Heart right ventricle (tissue), 16 donors: ENCODE data around the gene PRKRIP1. TPM values are rescaled to one million over a fixed set of nuclear protein-coding genes. Genes with fewer than 3 reads are reported as not detected.
A peak's percentile ranks its signal among the peaks of the same experiment; 100 is the strongest.
"Not testable (repeated sequence)": the region's sequence is repeated elsewhere in the genome, so short reads cannot be mapped to it uniquely, and the experiment has no call there.

Experiments
- ATAC-seq, 8 donors: fragments of 200-7000 bp; cut with Tn5 transposase; one replicate each; pipeline ENCODE4 v1.9.1; 2020; ENCODE audit warnings: mild to moderate bottlenecking in 8 of 8, moderate library complexity in 8 of 8, moderate number of reproducible peaks in 1 of 8
- DNase-seq, 2 donors: peaks; one replicate each; pipeline ENCODE4 v3.0.0-alpha.2; 2020
- H3K27ac ChIP-seq, 10 donors: fragments of 200-600 bp; sonication (generic) in 2 of 10; one replicate each; pipeline versions ENCODE4 v1.5.0 to v1.8.0; 2020 to 2022; ENCODE audit warnings: mild to moderate bottlenecking in 3 of 10
- H3K27me3 ChIP-seq, 7 donors: fragments of 200-600 bp; one replicate each; pipeline ENCODE4 v1.8.0; 2021 to 2022; ENCODE audit warnings: mild to moderate bottlenecking in 2 of 7
- H3K36me3 ChIP-seq, 9 donors: fragments of 200-600 bp; sonication (generic) in 1 of 9; one replicate each; pipeline versions ENCODE4 v1.5.0 to v1.8.0; 2020 to 2022; ENCODE audit warnings: mild to moderate bottlenecking in 2 of 9
- H3K4me1 ChIP-seq, 9 donors: fragments of 200-600 bp; sonication (generic) in 1 of 9; one replicate each; pipeline versions ENCODE4 v1.5.0 to v1.8.0; 2020 to 2022; ENCODE audit warnings: mild to moderate bottlenecking in 4 of 9
- H3K4me3 ChIP-seq, 10 donors: fragments of 200-600 bp; sonication (generic) in 2 of 10; one replicate each; pipeline versions ENCODE4 v1.5.0 to v1.8.0; 2020 to 2022; ENCODE audit warnings: mild to moderate bottlenecking in 7 of 10, moderate library complexity in 2 of 10
- H3K9me3 ChIP-seq, 11 donors: fragments of 200-600 bp in 10 of 11; sonication (generic) in 2 of 11; one replicate each; pipeline versions ENCODE4 v1.5.0 to v1.8.0; 2013 to 2022; ENCODE audit warnings: mild to moderate bottlenecking in 2 of 11, control low read depth in 1 of 11, moderate library complexity in 1 of 11
- WGBS, 2 donors: extraction: QIAGEN DNeasy Blood & Tissue Kit; methylation state at CpG; one replicate each; pipeline ENCODE4 v1.1.7; 2013; ENCODE audit warnings: inconsistent platforms in 1 of 2; 5-methylcytosine and 5-hydroxymethylcytosine counted together
- intact Hi-C, 10 donors: fragments of 100-400 bp; cut with DNase I; formaldehyde crosslinking; loops; one replicate each; pipeline versions ENCODE4 v1.11.1 to v1.14.2; 2022
- long read RNA-seq, 3 donors: library from polyadenylated mRNA; unstranded; transcript quantifications; one replicate each; pipeline ENCODE4 v2.0.0, GENCODE V29; 2020 to 2021
- polyA plus RNA-seq, 2 donors: library from polyadenylated mRNA; stranded (reverse); fragments of 200-250 nt; gene quantifications; one replicate each; pipeline ENCODE4 v1.2.3, GENCODE V29; 2013
- total RNA-seq, 10 donors: library from RNA; stranded (reverse); fragmentation: NEBNext Ultra II Directional in 3 of 10; extraction: Animal tissue kit (Norgen Biotek cat#: 25700) in 3 of 10; gene quantifications; one replicate each; pipeline versions ENCODE4 v1.2.1 to v1.2.4, GENCODE V29; 2021 to 2023
- TF ChIP-seq, protein P1 (sequence below), 9 donors: fragments of 200-600 bp; sonication (generic) in 2 of 9; IDR thresholded peaks; one replicate each; pipeline versions ENCODE4 v1.5.0 to v1.8.0; 2021 to 2022; ENCODE audit warnings: antibody characterized with exemption in 9 of 9, mild to moderate bottlenecking in 5 of 9, moderate library complexity in 1 of 9
- donor health status: Arrhythmogenic right ventricular cardiomyopathy.
- donor health status: ischemic (EF 13 %, LVEDD 7.1; RV severe dilation, severe dysfunction).
- donor health status: healthy with polysubstance abuse.
- donor health status: DM: no; HTN: yes; CAD: no.
- donor health status: DM: no; HTN: no; CAD: no.
- donor health status: ischemic (EF 25% LVEDD 6.9; RV normal size, moderate dysfunction).
- donor health status: ischemic (EF 25% LVEDD 5.7; RV mildly dilated, moderate dysfunction).
- donor health status: healthy.
- donor health status: DM: yes; HTN: yes; CAD: no.
- donor health status: Ischemic cardiomyopathy.
- donor health status: ischemic (EF 35%, LVEDD 5.7; RV mildly dilated, moderate dysfunction).
- donor health status: nonischemic (EF 11% LVEDD 7.7; RV severe dilation, severe dysfunction).
- donor health status: DM: yes; HTN: yes; CAD: no.
- donor health status: PGD.
- donor health status: ischemic (EF 29% LVEDD 5.4; RV normal size, mild dysfunction).
- donor health status: nonischemic (EF 23%, LVEDD 6.1; RV moderate dilation, normal function).

The PRKRIP1 gene
- total RNA-seq (10 to 100 TPM in 9 of 10 donors, 1 to 10 TPM in 1; 7.1 to 14.7 (median 11.3) TPM), polyA plus RNA-seq (10 to 100 TPM; 14.8 to 28.2 TPM)
- long read RNA-seq, donor 1, transcript PRKRIP1-201 (6 exons, 2,159 nt) = major isoform, 11 of 36 reads
- long read RNA-seq, donor 1, transcript PRKRIP1-207 (9 exons, 1,625 nt) = minor isoform, 5 of 36 reads
- long read RNA-seq, donor 1, partial matches to known transcripts = 1 of 36 reads
- long read RNA-seq, donor 1, other reads (novel, unspliced or antisense) = 16 of 36 reads
- long read RNA-seq, donor 2, transcript PRKRIP1-201 (6 exons, 2,159 nt) = major isoform, 13 of 37 reads
- long read RNA-seq, donor 2, partial matches to known transcripts = 0 of 37 reads
- long read RNA-seq, donor 2, other reads (novel, unspliced or antisense) = 18 of 37 reads
- long read RNA-seq, donor 3, transcript PRKRIP1-201 (6 exons, 2,159 nt) = major isoform, 8 of 11 reads
- long read RNA-seq, donor 3, partial matches to known transcripts = 0 of 11 reads
- long read RNA-seq, donor 3, other reads (novel, unspliced or antisense) = 2 of 11 reads

GRCh38 chr7:102395873-102396709 is at the start of gene PRKRIP1:
Gene PRKRIP1 (plus strand): TSS chr7:102396363. CDS start chr7:102396412, 49 bp downstream.
- H3K36me3 ChIP-seq = peaks cover 0 to 57% (median 20%) of the 10 kb centered on the region in 9 donors
- H3K27me3 ChIP-seq = no peaks in the 10 kb centered on the region
- TF ChIP-seq, protein P1, sequence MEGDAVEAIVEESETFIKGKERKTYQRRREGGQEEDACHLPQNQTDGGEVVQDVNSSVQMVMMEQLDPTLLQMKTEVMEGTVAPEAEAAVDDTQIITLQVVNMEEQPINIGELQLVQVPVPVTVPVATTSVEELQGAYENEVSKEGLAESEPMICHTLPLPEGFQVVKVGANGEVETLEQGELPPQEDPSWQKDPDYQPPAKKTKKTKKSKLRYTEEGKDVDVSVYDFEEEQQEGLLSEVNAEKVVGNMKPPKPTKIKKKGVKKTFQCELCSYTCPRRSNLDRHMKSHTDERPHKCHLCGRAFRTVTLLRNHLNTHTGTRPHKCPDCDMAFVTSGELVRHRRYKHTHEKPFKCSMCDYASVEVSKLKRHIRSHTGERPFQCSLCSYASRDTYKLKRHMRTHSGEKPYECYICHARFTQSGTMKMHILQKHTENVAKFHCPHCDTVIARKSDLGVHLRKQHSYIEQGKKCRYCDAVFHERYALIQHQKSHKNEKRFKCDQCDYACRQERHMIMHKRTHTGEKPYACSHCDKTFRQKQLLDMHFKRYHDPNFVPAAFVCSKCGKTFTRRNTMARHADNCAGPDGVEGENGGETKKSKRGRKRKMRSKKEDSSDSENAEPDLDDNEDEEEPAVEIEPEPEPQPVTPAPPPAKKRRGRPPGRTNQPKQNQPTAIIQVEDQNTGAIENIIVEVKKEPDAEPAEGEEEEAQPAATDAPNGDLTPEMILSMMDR (IDR thresholded peaks at IDR 0.05) = no peak
- DNase-seq (peak; percentile 73 to 88), ATAC-seq (peak; percentile 90 to 96 (median 94))
- peak within 1 kb of the TSS; percentile 76 to 99 (median 96) for H3K4me3 ChIP-seq
- H3K27ac ChIP-seq = peak within 1 kb of the TSS; percentile 43 to 94 (median 87)
- peaks cover 0 to 17% (median 14%) of the 10 kb centered on the region in 9 donors for H3K4me1 ChIP-seq
- H3K9me3 ChIP-seq = no peaks in the 10 kb centered on the region
- WGBS, 2 donors = 0% methylated on average over 53 to 57 of the region's 59 CpGs
- intact Hi-C loops = loop anchor here in 1 of 10 donors (10.0 kb wide), 1 partner anchor 851 kb away; no protein-coding TSS in a partner anchor

DNA sequence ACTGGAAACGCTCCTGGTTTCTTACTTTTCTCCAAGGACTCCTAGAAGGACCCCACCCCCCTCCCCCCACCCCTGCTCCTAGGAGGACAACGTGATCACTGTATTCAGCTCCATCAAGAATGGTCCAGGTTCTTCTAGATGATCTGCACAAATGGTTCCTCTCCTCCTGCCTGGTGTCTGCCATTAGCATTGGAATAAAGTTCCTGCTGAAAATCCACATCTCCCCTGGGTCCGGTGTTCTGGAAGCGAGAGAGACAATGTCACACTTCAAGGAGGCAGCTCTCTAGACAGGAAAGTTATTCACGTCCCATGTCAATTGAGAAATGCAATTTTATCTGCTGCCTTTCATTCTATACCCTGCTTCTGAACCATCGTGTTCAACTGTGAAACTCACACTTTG is 49.2 kb upstream of the PRKRIP1 start:
- 82 to 83% methylated on average over 2 of the region's 6 CpGs for WGBS, 2 donors
- intact Hi-C loops, DNase-seq, H3K9me3 ChIP-seq, H3K27ac ChIP-seq, ATAC-seq, H3K36me3 ChIP-seq, H3K4me3 ChIP-seq, H3K27me3 ChIP-seq, H3K4me1 ChIP-seq: not testable (repeated sequence)

DNA sequence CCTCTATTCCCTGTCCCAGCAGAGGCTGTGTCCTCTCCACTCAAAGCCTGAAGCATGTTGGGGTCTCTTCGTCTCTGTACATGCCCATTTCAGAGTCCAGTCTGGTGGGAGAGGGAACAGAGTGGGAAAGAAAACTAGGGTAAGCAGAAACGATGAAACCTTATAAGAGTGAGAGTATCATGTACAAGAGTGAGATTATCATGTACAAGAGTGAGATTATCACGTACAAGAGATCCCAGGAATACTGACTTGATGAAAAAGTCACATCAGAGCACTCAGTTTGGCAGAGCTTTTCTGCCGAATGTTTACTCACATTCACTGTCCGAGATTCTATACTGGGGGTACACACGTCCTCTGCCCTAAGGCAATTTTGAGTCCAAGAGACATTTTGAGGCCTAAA is 39.8 kb upstream of the PRKRIP1 start, which contains the start of gene SPDYE6:
SPDYE6 (minus strand) TSS at position 101 of the 400 bp plus-strand sequence. CDS start 421 bp downstream, outside the sequence.
- ATAC-seq, H3K9me3 ChIP-seq, H3K36me3 ChIP-seq, H3K4me3 ChIP-seq, intact Hi-C loops, DNase-seq, H3K27me3 ChIP-seq, H3K4me1 ChIP-seq, H3K27ac ChIP-seq: not testable (repeated sequence)
- no CpG with 5 or more reads among the region's 6 CpGs for WGBS, 2 donors

DNA sequence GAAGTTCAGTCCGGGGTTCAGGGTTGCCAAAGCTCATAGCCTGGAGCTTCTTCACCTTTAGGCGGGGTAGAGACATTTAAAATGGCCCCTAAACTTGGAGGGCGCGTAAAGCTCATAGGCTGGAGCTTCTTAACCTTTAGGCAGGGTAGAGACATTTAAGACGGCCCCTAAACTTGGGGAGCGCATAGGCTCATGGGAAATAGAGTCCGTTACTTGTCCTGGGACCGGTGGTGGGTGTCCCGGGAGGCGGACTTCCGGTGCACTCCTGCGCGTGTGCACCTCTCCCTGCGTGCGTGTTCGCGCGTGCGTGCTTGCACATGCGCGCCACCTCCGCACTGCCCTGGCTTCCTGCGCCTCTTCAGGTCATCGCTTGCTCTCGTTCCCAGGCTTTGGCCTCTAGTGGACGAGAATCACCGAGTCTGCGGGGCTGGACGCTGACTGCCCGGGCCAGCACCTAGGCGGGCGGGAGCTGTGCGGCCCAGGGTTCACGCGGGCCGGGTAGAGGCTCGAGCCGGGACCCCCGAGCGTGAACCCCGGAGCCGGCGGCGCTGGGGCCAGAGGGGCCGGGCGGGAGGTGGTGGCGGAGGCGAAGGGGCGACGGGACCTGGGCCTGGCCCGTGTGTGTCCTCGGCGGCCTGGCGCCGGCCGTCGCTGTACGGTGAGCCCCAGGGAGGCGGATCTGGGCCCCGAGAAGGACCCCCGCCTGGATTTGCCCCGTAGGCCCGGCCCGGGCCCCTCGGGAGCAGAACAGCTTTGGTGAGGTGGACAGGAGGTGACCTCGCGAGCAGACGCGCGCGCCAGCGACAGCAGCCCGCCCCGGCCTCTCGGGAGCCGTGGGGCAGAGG is 32.4 kb upstream of the PRKRIP1 start:
- TF ChIP-seq, protein P1 (IDR thresholded peaks at IDR 0.05) = peak in 4 of 9 donors; percentile 21 to 45 (median 38)

DNA sequence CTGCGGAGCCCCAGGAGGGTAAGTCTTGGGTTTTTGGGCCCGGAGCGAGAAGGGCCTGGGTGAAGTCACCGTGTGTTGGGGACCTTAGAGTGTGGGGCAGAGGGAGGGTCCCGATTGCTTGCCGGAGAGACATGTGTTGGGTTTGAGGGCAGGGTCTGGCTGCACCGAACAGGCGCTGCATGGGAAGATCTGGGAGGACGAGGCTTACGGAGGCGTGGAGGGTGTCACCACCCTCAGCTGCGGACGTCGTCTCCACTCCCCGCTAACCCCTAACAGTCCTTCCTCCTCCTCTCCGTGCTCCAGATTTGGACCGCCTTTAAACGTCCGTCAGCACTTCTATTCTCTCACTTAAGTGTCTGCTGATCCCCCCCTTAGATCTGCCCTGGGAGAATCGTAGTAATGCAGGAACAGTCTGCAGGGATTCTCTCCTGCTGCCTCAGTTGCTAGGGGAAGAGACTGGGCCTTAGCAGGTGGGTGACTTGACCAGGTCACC is 31.7 kb upstream of the PRKRIP1 start:
- DNase-seq = peak in 1 of 2 donors; percentile 12
- ATAC-seq, H3K4me1 ChIP-seq, H3K9me3 ChIP-seq, intact Hi-C loops, H3K27me3 ChIP-seq: not testable (repeated sequence)
- 0% methylated on average over 15 to 16 of the region's 20 CpGs for WGBS, 2 donors
- peak overlapping the region; percentile 79 to 91 (median 84) for H3K4me3 ChIP-seq
- H3K36me3 ChIP-seq = peaks cover 0 to 20% (median 7%) of the 10 kb centered on the region in 9 donors
- H3K27ac ChIP-seq = peak overlapping the region in 9 of 10 donors; percentile 92 to 96 (median 94)

More for the DNA sequence above, 32.4 kb upstream of the PRKRIP1 start:
- H3K4me1 ChIP-seq, H3K9me3 ChIP-seq, intact Hi-C loops, H3K27me3 ChIP-seq: not testable (repeated sequence)
- ATAC-seq (peak; percentile 100), DNase-seq (peak; percentile 94 to 97)
- Histone ChIP-seq H3K27ac (peak overlapping the region; percentile 72 to 96 (median 94)), H3K36me3 (peaks cover 0 to 20% (median 7%) of the 10 kb centered on the region in 9 donors), H3K4me3 (peak overlapping the region; percentile 79 to 91 (median 84))
- 0% methylated on average over 61 to 76 of the region's 76 CpGs for WGBS, 2 donors

- H3K27ac ChIP-seq, ATAC-seq, DNase-seq, intact Hi-C loops, H3K4me1 ChIP-seq, H3K9me3 ChIP-seq, H3K27me3 ChIP-seq: not testable (repeated sequence)
- 56 to 68% methylated on average over 7 of the region's 7 CpGs for WGBS, 2 donors
- Histone ChIP-seq H3K4me3 (peak overlapping the region in 3 of 10 donors; percentile 20 to 81 (median 79)), H3K36me3 (peaks cover 0 to 27% (median 7%) of the 10 kb centered on the region in 9 donors)
Observed at GRCh38 chr7:102365390-102365789, 30.8 kb upstream of the PRKRIP1 start.

GRCh38 chr7:102370038-102370437 is 26.1 kb upstream of the PRKRIP1 start:
- H3K4me3 ChIP-seq, intact Hi-C loops, H3K27ac ChIP-seq, H3K4me1 ChIP-seq, H3K27me3 ChIP-seq, ATAC-seq, DNase-seq: not testable (repeated sequence)
- H3K9me3 ChIP-seq = peaks cover 0 to 11% (median 0%) of the 10 kb centered on the region in 11 donors
- H3K36me3 ChIP-seq = peaks cover 0 to 47% (median 7%) of the 10 kb centered on the region in 9 donors
